GM23338 (cell line): Measurements from ENCODE around the gene STEAP2. TPM values are rescaled to one million over a fixed set of nuclear protein-coding genes. Genes with fewer than 3 reads are reported as not detected.

Experiments
- ATAC-seq: fragments of 200-7000 bp; cut with Tn5 transposase; 3 replicates; pipeline ENCODE4 v1.9.1; 2020
- DNase-seq: peaks from one replicate; pipeline ENCODE4 v3.0.0-alpha.2; 2015; ENCODE audit warnings: low spot score
- H2AFZ ChIP-seq: fragments of 200-600 bp; sonication (generic); 2 replicates; pipeline ENCODE4 v1.8.0; 2016; ENCODE audit warnings: antibody characterized with exemption, mild to moderate bottlenecking, moderate library complexity
- H3F3A ChIP-seq: fragments of 200-600 bp; sonication (generic); replicated peaks from 2 replicates; pipeline ENCODE4 v1.8.0; 2017; ENCODE audit warnings: antibody characterized with exemption, mixed run types, low read depth
- H3K27ac ChIP-seq: fragments of 200-600 bp; sonication (generic); 2 replicates; pipeline ENCODE4 v1.6.1; 2016; ENCODE audit warnings: low read depth
- H3K27me3 ChIP-seq: fragments of 200-600 bp; sonication (generic); 2 replicates; pipeline ENCODE4 v1.8.0; 2016; ENCODE audit warnings: mild to moderate bottlenecking, mixed run types, moderate library complexity; ENCODE audit not compliant: insufficient read depth
- H3K36me3 ChIP-seq: fragments of 200-600 bp; sonication (generic); 2 replicates; pipeline ENCODE4 v1.8.0; 2016; ENCODE audit warnings: mild to moderate bottlenecking; ENCODE audit not compliant: insufficient read depth
- H3K4me1 ChIP-seq: fragments of 200-600 bp; sonication (generic); 2 replicates; pipeline ENCODE4 v1.8.0; 2016; ENCODE audit warnings: mild to moderate bottlenecking, moderate library complexity; ENCODE audit not compliant: insufficient read depth
- H3K4me2 ChIP-seq: fragments of 200-600 bp; sonication (generic); 2 replicates; pipeline ENCODE4 v1.7.1; 2017; ENCODE audit warnings: mixed run types
- H3K4me3 ChIP-seq: fragments of 200-600 bp; sonication (generic); 2 replicates; pipeline ENCODE4 v1.6.1; 2016; ENCODE audit warnings: mixed run types
- H3K79me2 ChIP-seq: fragments of 200-600 bp; sonication (generic); replicated peaks from 2 replicates; pipeline ENCODE4 v1.8.0; 2017; ENCODE audit warnings: mild to moderate bottlenecking; ENCODE audit not compliant: insufficient read depth
- H3K9me2 ChIP-seq: fragments of 200-600 bp; sonication (generic); 2 replicates; pipeline ENCODE4 v1.8.0; 2017; ENCODE audit not compliant: insufficient read depth
- H4K20me1 ChIP-seq: fragments of 200-600 bp; sonication (generic); replicated peaks from 2 replicates; pipeline ENCODE4 v1.8.0; 2017; ENCODE audit warnings: mild to moderate bottlenecking; ENCODE audit not compliant: insufficient read depth
- H3K27ac Mint-ChIP-seq: 2 replicates; pipeline ENCODE4 v1.8.0; 2020; ENCODE audit warnings: inconsistent platforms, mild to moderate bottlenecking, moderate library complexity, mixed read lengths
- H3K27me3 Mint-ChIP-seq: 3 replicates; pipeline ENCODE4 v1.8.0; 2022; ENCODE audit warnings: low read depth, mild to moderate bottlenecking, moderate library complexity, mixed read lengths, inconsistent platforms; ENCODE audit not compliant: insufficient read depth, poor library complexity
- H3K36me3 Mint-ChIP-seq: 3 replicates; pipeline ENCODE4 v1.8.0; 2021; ENCODE audit warnings: low read depth, mild to moderate bottlenecking, inconsistent platforms, moderate library complexity, mixed read lengths
- H3K4me1 Mint-ChIP-seq: 3 replicates; pipeline ENCODE4 v1.8.0; 2020; ENCODE audit warnings: mild to moderate bottlenecking, inconsistent platforms, mixed read lengths
- H3K4me3 Mint-ChIP-seq: 3 replicates; pipeline ENCODE4 v1.8.0; 2021; ENCODE audit warnings: moderate library complexity, mild to moderate bottlenecking, inconsistent platforms, mixed read lengths
- H3K9me3 Mint-ChIP-seq: 3 replicates; pipeline ENCODE4 v1.8.0; 2020; ENCODE audit warnings: moderate library complexity, mild to moderate bottlenecking, inconsistent platforms, mixed read lengths
- CTCF ChIP-seq, 2 experiments: fragments of 200-600 bp in 1 of 2; sonication (generic) in 1 of 2; conservative IDR thresholded peaks; 2 replicates each; pipeline versions ENCODE4 v1.5.1 to v1.6.1; 2016 to 2017; ENCODE audit warnings: antibody characterized with exemption in 2 of 2, low read depth in 2 of 2, mild to moderate bottlenecking in 2 of 2, moderate library complexity in 1 of 2
- ETS1 ChIP-seq: IDR thresholded peaks from 2 replicates; pipeline ENCODE4 v1.6.1; 2016; ENCODE audit warnings: antibody characterized with exemption
- EZH2phosphoT487 ChIP-seq: fragments of 200-600 bp; sonication (generic); IDR thresholded peaks from one replicate; pipeline ENCODE4 v1.8.1; 2018; ENCODE audit warnings: antibody characterized with exemption; ENCODE audit not compliant: unreplicated experiment
- JUNB ChIP-seq: IDR thresholded peaks from one replicate; pipeline ENCODE4 v1.6.1; 2016; ENCODE audit warnings: antibody characterized with exemption; ENCODE audit not compliant: unreplicated experiment
- POLR2AphosphoS5 ChIP-seq: IDR thresholded peaks from 2 replicates; pipeline ENCODE4 v1.6.1; 2016; ENCODE audit warnings: antibody characterized with exemption, low read depth
- REST ChIP-seq: IDR thresholded peaks from one replicate; pipeline ENCODE4 v1.6.1; 2018; ENCODE audit warnings: antibody characterized with exemption; ENCODE audit not compliant: unreplicated experiment
- STAT1 ChIP-seq: IDR thresholded peaks from one replicate; pipeline ENCODE4 v1.6.1; 2016; ENCODE audit warnings: antibody characterized with exemption; ENCODE audit not compliant: unreplicated experiment
- ZNF114 ChIP-seq: fragments of 250-450 bp; sonication (Bioruptor Pico); IDR thresholded peaks from 2 replicates; pipeline ENCODE4 v1.5.0; 2020; ENCODE audit warnings: mild to moderate bottlenecking, moderate library complexity
- ZNF331 ChIP-seq: fragments of 250-450 bp; sonication (Bioruptor Pico); IDR thresholded peaks from 2 replicates; pipeline ENCODE4 v1.5.0; 2020; ENCODE audit warnings: low read depth, mild to moderate bottlenecking, moderate library complexity
- polyA plus RNA-seq: library from polyadenylated mRNA; unstranded; fragments of >200 nt; fragmentation: Nextera tagmentation; extraction: Ambion mirVana; gene quantifications from 2 replicates; pipeline ENCODE4 v1.2.1, GENCODE V29; 2016
- total RNA-seq: library from RNA; depleted of rRNA; stranded (reverse); fragments of >200 nt; shearing (Covaris generic); gene quantifications from 2 replicates; pipeline ENCODE4 v1.2.3, GENCODE V29; 2014

The STEAP2 gene
- total and polyA plus RNA-seq, 2 experiments from 2014 or later = 13.1 to 22.0 TPM

GRCh38 chr7:90167361-90167760, 44.2 kb upstream of the STEAP2 start (continued):
- TF ChIP-seq CTCF (conservative IDR thresholded peaks at IDR 0.05; ENCODE audit: low read depth in 2 of 2) = no peak
- TF ChIP-seq ZNF114 = no peak
- no peak for TF ChIP-seq EZH2phosphoT487
- TF ChIP-seq JUNB = no peak
- no peak for TF ChIP-seq ZNF331 (CRISPR knock-in tag)
- TF ChIP-seq REST = no peak
- no peak for TF ChIP-seq STAT1
- no peak for TF ChIP-seq POLR2AphosphoS5

- no peak for ATAC-seq
- peaks cover 9% of the 10 kb centered on the region; the same call in 2 of the 3 replicates for H3K9me3 Mint-ChIP-seq
- H3K4me1 Mint-ChIP-seq = no peaks in the 10 kb centered on the region
- 0 out of 3 replicates have a peak, but pooled peaks cover 3% of the 10 kb centered on the region for H3K36me3 Mint-ChIP-seq
- TF ChIP-seq ZNF114 = no peak
- TF ChIP-seq POLR2AphosphoS5 = no peak
- TF ChIP-seq ETS1 = no peak
- H4K20me1 ChIP-seq = no peaks in the 10 kb centered on the region
- no peak overlapping the region for H3K27ac Mint-ChIP-seq
- no peak overlapping the region for H3K4me3 ChIP-seq
- H3K4me3 Mint-ChIP-seq = no peak overlapping the region
- H3K4me1 ChIP-seq = no peaks in the 10 kb centered on the region
- no peak overlapping the region for H2AFZ ChIP-seq
- H3K27ac ChIP-seq = no peak overlapping the region
- no peak for DNase-seq
- H3K79me2 ChIP-seq = no peaks in the 10 kb centered on the region
- H3F3A ChIP-seq = no peaks in the 10 kb centered on the region
- H3K36me3 ChIP-seq = no peaks in the 10 kb centered on the region
- no peaks in the 10 kb centered on the region for H3K27me3 ChIP-seq
- H3K9me2 ChIP-seq = 0 out of 2 replicates have a peak, but pooled peaks cover 7% of the 10 kb centered on the region
- H3K27me3 Mint-ChIP-seq = peaks cover 2% of the 10 kb centered on the region
- H3K4me2 ChIP-seq = no peak overlapping the region
Observed at GRCh38 chr7:90169891-90170290, 41.6 kb upstream of the STEAP2 start.
